Frontal cortex (tissue), 4 donors: ENCODE measurements around the gene TSC2. TPM values are rescaled to one million over a fixed set of nuclear protein-coding genes. Genes with fewer than 3 reads are reported as not detected.

ENCODE experiments used
- DNase-seq, 2 donors: peaks; one replicate each; pipeline ENCODE4 v3.0.0; 2012; ENCODE audit warnings: low spot score in 2 of 2
- FAIRE-seq: peaks from 2 replicates; lab custom pipeline; 2012; peaks lifted over from hg19 to GRCh38; lab: Jason Lieb, UNC
- total RNA-seq: library from RNA; depleted of rRNA; stranded (reverse); fragments of >200 nt; gene quantifications from one replicate; pipeline ENCODE4 v1.2.3, GENCODE V29; 2014
- donor health status: control.
- donor health status: control.
- donor health status: control.

TSC2 gene
- total RNA-seq, 1 donor from 2014 or later = 39.5 TPM

DNA sequence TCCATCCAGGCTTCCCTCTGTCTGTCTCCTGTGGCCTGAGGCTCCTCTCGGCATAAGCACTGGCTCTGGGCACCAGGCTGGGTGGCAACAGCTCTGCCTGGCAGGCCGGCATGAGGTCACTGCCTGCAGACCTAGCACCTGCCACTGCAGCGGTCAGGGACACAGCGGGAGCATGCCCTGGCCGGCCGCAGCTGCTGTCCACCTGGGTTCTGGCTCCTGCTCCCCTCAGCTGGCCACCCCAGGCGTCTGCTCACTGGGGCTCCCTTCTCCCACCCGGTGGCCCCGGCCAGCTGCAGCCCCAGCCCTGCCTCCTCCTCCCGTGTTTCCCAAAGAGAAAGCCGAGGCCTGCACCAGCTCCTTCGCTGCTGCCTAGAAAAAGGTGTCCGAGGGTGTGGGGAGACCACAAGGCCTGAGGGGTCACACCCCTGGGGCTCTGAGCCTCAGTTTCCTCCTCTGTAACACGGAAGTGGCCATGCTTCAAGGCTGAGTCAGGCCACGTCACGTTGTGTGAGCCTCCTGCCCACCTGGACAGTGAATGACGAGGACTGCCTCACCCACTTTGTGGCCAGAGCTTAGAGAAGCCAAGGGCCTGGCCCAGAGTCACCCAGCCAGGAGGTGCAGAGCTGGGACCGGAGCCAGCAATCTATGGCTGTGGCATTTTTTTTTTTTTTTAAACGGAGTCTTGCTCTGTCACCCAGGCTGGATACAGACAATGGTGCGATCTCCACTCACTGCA is 6.8 kb upstream of the TSC2 start:
- DNase-seq = no peak
- no peak for FAIRE-seq

GRCh38 chr16:2042171-2042985 is 5.4 kb upstream of the TSC2 start:
- DNase-seq (no peak), FAIRE-seq (no peak)

DNA sequence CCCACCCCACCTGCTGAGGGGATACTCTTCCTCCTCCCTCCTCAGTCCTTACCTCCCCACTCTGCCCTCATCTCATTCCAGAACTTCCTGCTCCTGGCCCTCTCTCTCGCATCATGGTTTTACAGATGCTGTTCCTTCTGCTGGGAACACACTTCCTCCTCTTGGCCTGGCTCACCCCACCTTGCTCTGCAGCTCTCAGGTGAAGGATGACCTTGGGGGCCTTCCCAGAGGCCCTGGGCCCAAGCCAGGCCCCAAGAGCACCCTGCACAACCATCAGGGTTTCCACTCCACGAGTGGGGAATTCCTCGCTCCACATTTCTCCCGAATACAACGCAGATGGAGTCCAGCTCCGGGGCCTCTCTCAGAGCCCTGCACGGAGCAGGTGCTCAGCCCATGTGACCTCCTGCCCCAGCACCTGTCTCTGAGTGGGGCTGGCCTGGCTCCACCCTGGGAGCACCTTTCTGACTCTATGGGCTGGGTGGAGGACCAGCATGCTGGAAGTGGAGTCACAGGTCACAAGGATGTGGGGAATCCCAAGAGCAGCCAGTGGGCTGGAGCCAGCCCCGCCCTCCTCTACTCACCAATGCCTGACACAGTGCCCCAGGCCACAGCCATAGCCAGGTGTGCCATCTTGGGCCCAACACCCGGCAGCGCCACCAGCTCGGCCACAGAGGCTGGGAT is 4.7 kb upstream of the TSC2 start:
- DNase-seq (no peak), FAIRE-seq (no peak)

GRCh38 chr16:2043667-2044451 is 3.9 kb upstream of the TSC2 start:
- no peak for DNase-seq
- FAIRE-seq = no peak

GRCh38 chr16:2044541-2044940 is 3.2 kb upstream of the TSC2 start:
- DNase-seq (no peak), FAIRE-seq (no peak)

- no peak for DNase-seq
- no peak for FAIRE-seq
Observed at GRCh38 chr16:2045965-2046892, 1.6 kb upstream of the TSC2 start.

GRCh38 chr16:2046893-2047329 is 874 bp upstream of the TSC2 start:
- no peak for DNase-seq
- no peak for FAIRE-seq

- DNase-seq = no peak
- FAIRE-seq = no peak
Observed at GRCh38 chr16:2048116-2048543, 345 bp downstream of the TSC2 start.

GRCh38 chr16:2053211-2053610 is 5.4 kb downstream of the TSC2 start:
- DNase-seq (no peak), FAIRE-seq (no peak)

DNA sequence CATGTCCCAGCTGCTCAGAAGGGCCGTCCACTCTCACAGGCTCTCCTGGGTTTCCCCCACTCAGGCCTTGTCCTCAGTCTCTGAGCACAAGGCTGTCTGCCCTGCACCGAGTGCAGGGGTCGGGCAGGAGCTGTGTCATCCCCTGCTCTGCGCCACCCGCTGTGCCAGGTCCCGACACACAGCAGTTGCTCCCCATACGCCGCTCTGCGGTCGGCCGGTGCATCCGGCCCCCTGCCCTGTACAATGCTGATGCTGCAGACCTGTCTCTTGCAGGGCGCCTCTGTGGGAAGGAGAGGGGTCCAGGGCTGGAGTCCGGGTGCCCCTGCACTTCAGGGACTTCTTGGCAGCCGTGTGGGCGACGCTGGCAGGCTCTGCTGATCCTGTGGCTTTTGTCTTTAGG is 6.1 kb downstream of the TSC2 start:
- no peak for DNase-seq
- no peak for FAIRE-seq

- FAIRE-seq = no peak
- no peak for DNase-seq
Observed at GRCh38 chr16:2054543-2055245, 6.9 kb downstream of the TSC2 start.

DNA sequence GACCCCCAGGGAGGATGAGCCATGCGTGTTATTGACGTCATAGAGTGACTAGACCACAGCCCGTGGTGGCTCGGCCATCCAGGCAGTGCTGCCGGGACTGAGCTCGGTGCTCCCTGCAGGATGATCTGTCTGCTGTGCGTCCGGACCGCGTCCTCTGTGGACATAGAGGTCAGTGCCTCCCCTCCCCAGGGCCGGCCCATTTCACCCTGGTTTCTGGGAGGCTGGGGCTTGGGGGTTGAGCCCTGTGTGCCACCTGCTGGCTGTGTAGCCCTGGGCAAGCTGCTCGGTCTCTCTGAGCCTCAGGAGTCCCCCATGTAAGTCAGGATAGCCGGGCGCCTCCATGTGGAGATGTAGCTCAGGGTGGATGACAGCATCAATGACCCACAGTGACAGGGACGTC is 8.3 kb downstream of the TSC2 start:
- FAIRE-seq (no peak), DNase-seq (no peak)

DNA sequence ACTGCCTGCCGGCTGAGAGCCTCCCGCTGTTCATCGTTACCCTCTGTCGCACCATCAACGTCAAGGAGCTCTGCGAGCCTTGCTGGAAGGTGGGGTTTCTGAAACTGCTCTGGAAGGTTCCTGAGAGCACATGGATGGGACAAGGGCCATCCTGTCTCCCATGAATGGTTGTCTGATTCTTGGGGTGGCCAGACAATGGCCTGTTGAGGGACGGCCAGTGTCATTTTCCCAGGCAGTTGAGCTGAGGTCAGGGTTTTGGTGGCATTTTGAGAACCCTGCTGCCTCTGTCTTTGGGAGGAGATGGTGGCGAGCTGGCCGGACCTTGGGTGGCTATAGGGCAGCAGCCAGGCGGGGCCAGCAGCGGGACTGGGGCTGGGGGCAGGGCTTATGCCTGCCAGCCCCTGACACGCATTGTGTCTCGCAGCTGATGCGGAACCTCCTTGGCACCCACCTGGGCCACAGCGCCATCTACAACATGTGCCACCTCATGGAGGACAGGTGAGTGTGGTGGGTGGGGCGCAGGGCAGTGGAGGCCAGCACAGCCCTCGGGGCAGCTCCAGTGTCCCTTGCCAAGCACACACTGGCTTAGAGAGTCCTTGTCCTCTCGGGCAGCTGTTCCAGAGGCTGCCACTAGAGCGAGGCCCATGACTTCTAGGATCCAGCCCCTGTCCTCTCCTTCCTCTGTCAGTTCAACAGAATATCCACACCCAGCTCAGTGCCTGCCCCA is 9.1 kb downstream of the TSC2 start:
- no peak for FAIRE-seq

DNA sequence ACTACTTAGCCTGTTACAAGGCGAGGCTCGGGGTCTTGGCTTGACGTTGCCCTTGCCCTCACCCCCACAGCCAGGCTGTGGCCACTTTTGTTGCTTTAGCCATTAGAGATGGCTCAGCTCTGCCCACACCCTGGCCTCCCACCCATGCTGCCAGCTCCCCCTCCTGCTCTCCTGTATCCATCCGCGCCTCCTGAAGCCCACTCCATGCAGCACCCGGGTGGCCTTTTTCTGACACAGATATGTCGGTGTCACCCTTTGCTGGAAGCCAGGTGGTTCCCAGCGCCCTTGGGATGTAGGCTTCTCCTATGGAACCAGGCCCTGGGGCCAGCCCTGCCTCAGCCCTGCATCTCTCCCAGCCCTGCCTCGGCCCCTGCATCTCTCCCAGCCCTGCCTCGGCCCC is 9.7 kb downstream of the TSC2 start:
- FAIRE-seq = no peak
- DNase-seq = no peak

More for the DNA sequence above, 9.1 kb downstream of the TSC2 start:
- no peak for DNase-seq

- no peak for FAIRE-seq
- DNase-seq = no peak
Observed at GRCh38 chr16:2058420-2058819, 10.6 kb downstream of the TSC2 start.

DNA sequence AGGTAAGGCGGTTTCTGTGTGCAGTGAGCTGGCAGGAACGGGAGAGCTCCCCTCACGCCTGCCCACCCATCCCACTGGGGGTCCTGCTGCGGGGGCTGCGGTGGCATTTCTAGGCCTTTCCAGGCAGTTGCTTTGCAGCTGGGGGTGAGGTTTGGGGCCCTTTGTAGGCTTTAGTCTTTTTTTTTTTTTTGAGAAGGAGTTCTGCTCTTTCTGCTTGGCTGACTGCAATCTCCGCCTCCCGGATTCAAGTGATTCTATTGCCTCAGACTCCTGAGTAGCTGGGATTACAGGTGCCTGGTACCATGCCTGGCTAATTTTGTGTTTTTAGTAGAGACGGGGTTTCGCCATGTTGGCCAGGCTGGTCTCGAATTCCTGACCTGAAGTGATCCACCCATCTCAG is 11.1 kb downstream of the TSC2 start:
- FAIRE-seq = no peak
- DNase-seq = no peak

GRCh38 chr16:2060346-2060745 is 12.6 kb downstream of the TSC2 start:
- no peak for FAIRE-seq
- DNase-seq = no peak

GRCh38 chr16:2061023-2061422 is 13.2 kb downstream of the TSC2 start:
- DNase-seq = no peak
- no peak for FAIRE-seq
